ENCODE data around the gene UBE2QL1.

The UBE2QL1 gene

GRCh38 chr5:6465831-6466790 is 17.5 kb downstream of the UBE2QL1 start (continued):
- TF ChIP-seq ZNF518A (tag by site-specific recombination; conservative IDR thresholded peaks at IDR 0.05; ENCODE audit: low read depth) (no peak), HOXC10 (CRISPR knock-in tag; IDR thresholded peaks at IDR 0.05) (no peak), ZNF677 (tag by site-specific recombination; IDR thresholded peaks at IDR 0.05) (no peak), GLIS2 (tag by site-specific recombination; IDR thresholded peaks at IDR 0.05) (no peak), ZNF558 (tag by site-specific recombination; IDR thresholded peaks at IDR 0.05) (no peak), KLF16 (tag by site-specific recombination; IDR thresholded peaks at IDR 0.05) (no peak)

GRCh38 chr5:6466975-6467567 is 18.4 kb downstream of the UBE2QL1 start:
- H3K27ac ChIP-seq (ENCODE audit: extremely low read depth, low read depth, low read length) = no peak overlapping the region
- POLR2A ChIA-PET = no interaction called here

More at GRCh38 chr5:6466975-6467567, 18.4 kb downstream of the UBE2QL1 start:
- Histone ChIP-seq H3K9me3 (ENCODE audit: control insufficient read depth, insufficient read depth, low read depth, low read length) (no peaks in the 10 kb centered on the region), H3K36me3 (ENCODE audit: control insufficient read depth in 2 of 2, insufficient read depth in 1 of 2, low read length in 2 of 2) (no peaks in the 10 kb centered on the region), H3K4me3 (ENCODE audit: low read depth, low read length) (no peak overlapping the region), H3K4me1 (ENCODE audit: control insufficient read depth, insufficient read depth, low read length) (peaks cover 3% of the 10 kb centered on the region; the same call in 1 of the 2 replicates)
- TF ChIP-seq ZNF155 (tag by site-specific recombination; IDR thresholded peaks at IDR 0.05) (no peak), ZFHX2 (tag by site-specific recombination; conservative IDR thresholded peaks at IDR 0.05) (no peak), OSR2 (tag by site-specific recombination; IDR thresholded peaks at IDR 0.05) (0 out of 2 replicates have a peak, but pooled peaks have one; percentile 47), ZNF366 (tag by site-specific recombination; conservative IDR thresholded peaks at IDR 0.05) (peak; percentile 65), ZNF645 (tag by site-specific recombination; IDR thresholded peaks at IDR 0.05) (no peak), ZNF398 (tag by site-specific recombination; IDR thresholded peaks at IDR 0.05) (peak; percentile 71)
- CTCF ChIA-PET = interaction anchor here (0.9 kb wide), 1 partner anchor 92 kb away, joined by 3 read pairs; no protein-coding TSS in a partner anchor

All from HEK293 (cell line).